K562 (cell line): ENCODE results near the gene BSCL2. TPM values are rescaled to one million over a fixed set of nuclear protein-coding genes. Genes with fewer than 3 reads are reported as not detected.

Source experiments
- BRCA1 ChIP-seq, 2 experiments: fragments of 450-650 bp in 1 of 2; sonication (generic) in 1 of 2; formaldehyde crosslinking in 1 of 2; IDR thresholded peaks; 2 replicates each; pipeline versions ENCODE4 v1.5.0 to v1.6.1; 2017 to 2020; ENCODE audit warnings: mild to moderate bottlenecking in 1 of 2, missing genetic modification reagents in 1 of 2
- CAMTA2 ChIP-seq: fragments of 250-450 bp; sonication (Bioruptor Pico); conservative IDR thresholded peaks from 2 replicates; pipeline ENCODE4 v1.5.1; 2022
- DEAF1 ChIP-seq: fragments of 450-650 bp; formaldehyde crosslinking; IDR thresholded peaks from 2 replicates; pipeline ENCODE4 v1.4.0; 2020; ENCODE audit warnings: mild to moderate bottlenecking, moderate library complexity
- FOXA3 ChIP-seq, 2 experiments: fragments of 450-650 bp in 1 of 2; sonication (generic) in 1 of 2; formaldehyde crosslinking; IDR thresholded peaks in 1 of 2; conservative IDR thresholded peaks in 1 of 2; 2 replicates each; pipeline versions ENCODE4 v1.4.0 to v1.8.0; 2020 to 2022; ENCODE audit warnings: mild to moderate bottlenecking in 2 of 2, missing genetic modification reagents in 1 of 2
- GATAD2A ChIP-seq: fragments of 450-650 bp; IDR thresholded peaks from 2 replicates; pipeline ENCODE4 v1.6.1; 2017
- IRF1 ChIP-seq: sonication (generic); formaldehyde crosslinking; IDR thresholded peaks from 2 replicates; pipeline ENCODE4 v1.8.0; 2022; ENCODE audit warnings: missing genetic modification reagents, mild to moderate bottlenecking, borderline replicate concordance
- NFE2L1 ChIP-seq: fragments of 450-650 bp; IDR thresholded peaks from 2 replicates; pipeline ENCODE4 v1.6.1; 2016; ENCODE audit warnings: missing genetic modification characterization, low read depth, mild to moderate bottlenecking, missing compliant biosample characterization, moderate library complexity, borderline replicate concordance
- NFRKB ChIP-seq: fragments of 450-650 bp; IDR thresholded peaks from 2 replicates; pipeline ENCODE4 v1.6.1; 2016; ENCODE audit warnings: low read depth
- NONO ChIP-seq, 2 experiments: fragments of 200-400 bp in 1 of 2; fragments of 450-650 bp in 1 of 2; formaldehyde crosslinking in 1 of 2; IDR thresholded peaks; 2 replicates each; pipeline ENCODE4 v1.6.1; 2017; ENCODE audit warnings: low read depth in 2 of 2, mild to moderate bottlenecking in 2 of 2, moderate library complexity in 2 of 2, low read length in 1 of 2
- PML ChIP-seq: IDR thresholded peaks from 2 replicates; pipeline ENCODE4 v1.6.1; 2012; ENCODE audit warnings: low read length, inconsistent platforms
- RBFOX2 ChIP-seq: fragments of 200-400 bp; formaldehyde crosslinking; IDR thresholded peaks from 2 replicates; pipeline ENCODE4 v1.6.1; 2017; ENCODE audit warnings: low read depth, mild to moderate bottlenecking, low read length, moderate library complexity
- SP1 ChIP-seq: sonication (generic); formaldehyde crosslinking; IDR thresholded peaks from 2 replicates; pipeline ENCODE4 v1.8.1; 2022; ENCODE audit warnings: mild to moderate bottlenecking, missing genetic modification reagents
- polyA plus RNA-seq, 8 experiments: library from polyadenylated mRNA; depleted of rRNA in 4 of 8; stranded (reverse) in 5 of 8; unstranded in 3 of 8; fragments of >200 nt; fragmentation: Nextera tagmentation in 2 of 8; fragmentation: Illumina TruSeq in 1 of 8; extraction: Ambion mirVana in 2 of 8; extraction: Trizol in 1 of 8; gene quantifications; 2 replicates each; pipeline versions ENCODE4 v1.2.1 to v1.2.3, GENCODE V29; 2011 to 2014; ENCODE audit warnings: inconsistent platforms in 1 of 8, missing spikeins in 1 of 8
- total RNA-seq, 7 experiments: library from RNA; depleted of rRNA in 6 of 7; stranded (reverse); fragments of >200 nt in 6 of 7; fragmentation: Illumina TruSeq in 2 of 7; extraction: Trizol in 2 of 7; gene quantifications; 2 replicates each; pipeline versions ENCODE4 v1.2.1 to v1.2.3, GENCODE V29; 2011 to 2021; ENCODE audit warnings: low replicate concordance in 1 of 7
- TF ChIP-seq, protein P1 (sequence below): fragments of 450-650 bp; IDR thresholded peaks from 2 replicates; pipeline ENCODE4 v1.6.1; 2016; ENCODE audit warnings: mild to moderate bottlenecking, moderate library complexity

The BSCL2 gene
- total and polyA plus RNA-seq, 9 of the 15 experiments (the other 6 are each of a cell fraction or from before 2014, with no cell fraction given), result 18.9 to 51.7 (median 35.2) TPM

DNA sequence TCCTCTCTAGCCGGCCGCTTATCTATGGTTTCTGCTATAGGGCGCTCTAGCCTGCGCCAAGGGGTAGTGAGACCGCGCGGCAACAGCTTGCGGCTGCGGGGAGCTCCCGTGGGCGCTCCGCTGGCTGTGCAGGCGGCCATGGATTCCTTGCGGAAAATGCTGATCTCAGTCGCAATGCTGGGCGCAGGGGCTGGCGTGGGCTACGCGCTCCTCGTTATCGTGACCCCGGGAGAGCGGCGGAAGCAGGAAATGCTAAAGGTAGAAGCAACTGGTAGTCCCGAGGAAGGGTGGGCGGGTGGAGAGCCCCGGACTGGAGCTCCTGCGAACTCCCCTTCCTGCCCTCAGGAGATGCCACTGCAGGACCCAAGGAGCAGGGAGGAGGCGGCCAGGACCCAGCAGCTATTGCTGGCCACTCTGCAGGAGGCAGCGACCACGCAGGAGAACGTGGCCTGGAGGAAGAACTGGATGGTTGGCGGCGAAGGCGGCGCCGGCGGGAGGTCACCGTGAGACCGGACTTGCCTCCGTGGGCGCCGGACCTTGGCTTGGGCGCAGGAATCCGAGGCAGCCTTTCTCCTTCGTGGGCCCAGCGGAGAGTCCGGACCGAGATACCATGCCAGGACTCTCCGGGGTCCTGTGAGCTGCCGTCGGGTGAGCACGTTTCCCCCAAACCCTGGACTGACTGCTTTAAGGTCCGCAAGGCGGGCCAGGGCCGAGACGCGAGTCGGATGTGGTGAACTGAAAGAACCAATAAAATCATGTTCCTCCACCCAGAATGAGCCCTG lies 35.4 kb downstream of the BSCL2 start, which contains the start of the genes LBHD1 and UQCC3 (continued):
- TF ChIP-seq IRF1 (no peak), SP1 (CRISPR knock-in tag) (no peak; the same call in 1 of the 2 replicates), CAMTA2 (no peak), GATAD2A (0 out of 2 replicates have a peak, but pooled peaks have one; percentile 21), RBFOX2 (peak; percentile 93), PML (peak; percentile 20; the same call in 1 of the 2 replicates), DEAF1 (CRISPR knock-in tag) (no peak), NFE2L1 (tag) (no peak), BRCA1 (IDR thresholded peaks at IDR 0.05) (no peak), BRCA1 (CRISPR knock-in tag; IDR thresholded peaks at IDR 0.05) (no peak), NFRKB (peak; percentile 83), FOXA3 (CRISPR knock-in tag; conservative IDR thresholded peaks at IDR 0.05 in 1 of 2, IDR thresholded peaks at IDR 0.05 in 1 of 2) (peak in 1 of 2 experiments; percentile 37; a peak in 1 of 4 replicates), NONO (IDR thresholded peaks at IDR 0.05; ENCODE audit: low read depth in 2 of 2, low read length in 1 of 2) (peak in 1 of 2 experiments; percentile 23; a peak in 1 of 4 replicates)
- TF ChIP-seq, protein P1, sequence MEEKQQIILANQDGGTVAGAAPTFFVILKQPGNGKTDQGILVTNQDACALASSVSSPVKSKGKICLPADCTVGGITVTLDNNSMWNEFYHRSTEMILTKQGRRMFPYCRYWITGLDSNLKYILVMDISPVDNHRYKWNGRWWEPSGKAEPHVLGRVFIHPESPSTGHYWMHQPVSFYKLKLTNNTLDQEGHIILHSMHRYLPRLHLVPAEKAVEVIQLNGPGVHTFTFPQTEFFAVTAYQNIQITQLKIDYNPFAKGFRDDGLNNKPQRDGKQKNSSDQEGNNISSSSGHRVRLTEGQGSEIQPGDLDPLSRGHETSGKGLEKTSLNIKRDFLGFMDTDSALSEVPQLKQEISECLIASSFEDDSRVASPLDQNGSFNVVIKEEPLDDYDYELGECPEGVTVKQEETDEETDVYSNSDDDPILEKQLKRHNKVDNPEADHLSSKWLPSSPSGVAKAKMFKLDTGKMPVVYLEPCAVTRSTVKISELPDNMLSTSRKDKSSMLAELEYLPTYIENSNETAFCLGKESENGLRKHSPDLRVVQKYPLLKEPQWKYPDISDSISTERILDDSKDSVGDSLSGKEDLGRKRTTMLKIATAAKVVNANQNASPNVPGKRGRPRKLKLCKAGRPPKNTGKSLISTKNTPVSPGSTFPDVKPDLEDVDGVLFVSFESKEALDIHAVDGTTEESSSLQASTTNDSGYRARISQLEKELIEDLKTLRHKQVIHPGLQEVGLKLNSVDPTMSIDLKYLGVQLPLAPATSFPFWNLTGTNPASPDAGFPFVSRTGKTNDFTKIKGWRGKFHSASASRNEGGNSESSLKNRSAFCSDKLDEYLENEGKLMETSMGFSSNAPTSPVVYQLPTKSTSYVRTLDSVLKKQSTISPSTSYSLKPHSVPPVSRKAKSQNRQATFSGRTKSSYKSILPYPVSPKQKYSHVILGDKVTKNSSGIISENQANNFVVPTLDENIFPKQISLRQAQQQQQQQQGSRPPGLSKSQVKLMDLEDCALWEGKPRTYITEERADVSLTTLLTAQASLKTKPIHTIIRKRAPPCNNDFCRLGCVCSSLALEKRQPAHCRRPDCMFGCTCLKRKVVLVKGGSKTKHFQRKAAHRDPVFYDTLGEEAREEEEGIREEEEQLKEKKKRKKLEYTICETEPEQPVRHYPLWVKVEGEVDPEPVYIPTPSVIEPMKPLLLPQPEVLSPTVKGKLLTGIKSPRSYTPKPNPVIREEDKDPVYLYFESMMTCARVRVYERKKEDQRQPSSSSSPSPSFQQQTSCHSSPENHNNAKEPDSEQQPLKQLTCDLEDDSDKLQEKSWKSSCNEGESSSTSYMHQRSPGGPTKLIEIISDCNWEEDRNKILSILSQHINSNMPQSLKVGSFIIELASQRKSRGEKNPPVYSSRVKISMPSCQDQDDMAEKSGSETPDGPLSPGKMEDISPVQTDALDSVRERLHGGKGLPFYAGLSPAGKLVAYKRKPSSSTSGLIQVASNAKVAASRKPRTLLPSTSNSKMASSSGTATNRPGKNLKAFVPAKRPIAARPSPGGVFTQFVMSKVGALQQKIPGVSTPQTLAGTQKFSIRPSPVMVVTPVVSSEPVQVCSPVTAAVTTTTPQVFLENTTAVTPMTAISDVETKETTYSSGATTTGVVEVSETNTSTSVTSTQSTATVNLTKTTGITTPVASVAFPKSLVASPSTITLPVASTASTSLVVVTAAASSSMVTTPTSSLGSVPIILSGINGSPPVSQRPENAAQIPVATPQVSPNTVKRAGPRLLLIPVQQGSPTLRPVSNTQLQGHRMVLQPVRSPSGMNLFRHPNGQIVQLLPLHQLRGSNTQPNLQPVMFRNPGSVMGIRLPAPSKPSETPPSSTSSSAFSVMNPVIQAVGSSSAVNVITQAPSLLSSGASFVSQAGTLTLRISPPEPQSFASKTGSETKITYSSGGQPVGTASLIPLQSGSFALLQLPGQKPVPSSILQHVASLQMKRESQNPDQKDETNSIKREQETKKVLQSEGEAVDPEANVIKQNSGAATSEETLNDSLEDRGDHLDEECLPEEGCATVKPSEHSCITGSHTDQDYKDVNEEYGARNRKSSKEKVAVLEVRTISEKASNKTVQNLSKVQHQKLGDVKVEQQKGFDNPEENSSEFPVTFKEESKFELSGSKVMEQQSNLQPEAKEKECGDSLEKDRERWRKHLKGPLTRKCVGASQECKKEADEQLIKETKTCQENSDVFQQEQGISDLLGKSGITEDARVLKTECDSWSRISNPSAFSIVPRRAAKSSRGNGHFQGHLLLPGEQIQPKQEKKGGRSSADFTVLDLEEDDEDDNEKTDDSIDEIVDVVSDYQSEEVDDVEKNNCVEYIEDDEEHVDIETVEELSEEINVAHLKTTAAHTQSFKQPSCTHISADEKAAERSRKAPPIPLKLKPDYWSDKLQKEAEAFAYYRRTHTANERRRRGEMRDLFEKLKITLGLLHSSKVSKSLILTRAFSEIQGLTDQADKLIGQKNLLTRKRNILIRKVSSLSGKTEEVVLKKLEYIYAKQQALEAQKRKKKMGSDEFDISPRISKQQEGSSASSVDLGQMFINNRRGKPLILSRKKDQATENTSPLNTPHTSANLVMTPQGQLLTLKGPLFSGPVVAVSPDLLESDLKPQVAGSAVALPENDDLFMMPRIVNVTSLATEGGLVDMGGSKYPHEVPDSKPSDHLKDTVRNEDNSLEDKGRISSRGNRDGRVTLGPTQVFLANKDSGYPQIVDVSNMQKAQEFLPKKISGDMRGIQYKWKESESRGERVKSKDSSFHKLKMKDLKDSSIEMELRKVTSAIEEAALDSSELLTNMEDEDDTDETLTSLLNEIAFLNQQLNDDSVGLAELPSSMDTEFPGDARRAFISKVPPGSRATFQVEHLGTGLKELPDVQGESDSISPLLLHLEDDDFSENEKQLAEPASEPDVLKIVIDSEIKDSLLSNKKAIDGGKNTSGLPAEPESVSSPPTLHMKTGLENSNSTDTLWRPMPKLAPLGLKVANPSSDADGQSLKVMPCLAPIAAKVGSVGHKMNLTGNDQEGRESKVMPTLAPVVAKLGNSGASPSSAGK, result peak; percentile 85
